M059J (cell line): ENCODE data around the gene PRCP. TPM values are rescaled to one million over a fixed set of nuclear protein-coding genes. Genes with fewer than 3 reads are reported as not detected.
"Not testable (repeated sequence)": the region's sequence is repeated elsewhere in the genome, so short reads cannot be mapped to it uniquely, and the experiment has no call there.

Source experiments
- DNase-seq: peaks from one replicate; pipeline ENCODE4 v3.0.0-alpha.2; 2012; ENCODE audit warnings: low read depth
- total RNA-seq: library from RNA; depleted of rRNA; stranded (reverse); fragments of >200 nt; shearing (Covaris generic); gene quantifications from 2 replicates; pipeline ENCODE4 v1.2.3, GENCODE V29; 2014; rRNA removed

PRCP gene
- 64.6 and 89.6 TPM in 2 replicates for total RNA-seq

- DNase-seq = peak; percentile 93
Observed at GRCh38 chr11:82900277-82901164, at the start of gene PRCP. TSS of gene PRCP (minus strand) at chr11:82900430. CDS start at chr11:82900402, 28 bp downstream.

GRCh38 chr11:82949352-82949751, 49.1 kb upstream of the PRCP start:
- DNase-seq = no peak

GRCh38 chr11:82945682-82946081, 45.5 kb upstream of the PRCP start:
- DNase-seq = no peak

GRCh38 chr11:82945041-82945440, 44.8 kb upstream of the PRCP start:
- not testable (repeated sequence) for DNase-seq

- DNase-seq = no peak
Observed at GRCh38 chr11:82944198-82944597, 44.0 kb upstream of the PRCP start.

GRCh38 chr11:82943430-82943829, 43.2 kb upstream of the PRCP start:
- DNase-seq = not testable (repeated sequence)

GRCh38 chr11:82942376-82942775, 42.1 kb upstream of the PRCP start:
- DNase-seq = no peak

- DNase-seq = no peak
Observed at GRCh38 chr11:82939456-82939855, 39.2 kb upstream of the PRCP start.

- DNase-seq = no peak
Observed at GRCh38 chr11:82937554-82937953, 37.3 kb upstream of the PRCP start.

GRCh38 chr11:82936261-82936660, 36.0 kb upstream of the PRCP start:
- DNase-seq = no peak

- DNase-seq = no peak
Observed at GRCh38 chr11:82932564-82932963, 32.3 kb upstream of the PRCP start.

- no peak for DNase-seq
Observed at GRCh38 chr11:82930734-82931133, 30.5 kb upstream of the PRCP start.

GRCh38 chr11:82930229-82930628, 30.0 kb upstream of the PRCP start:
- DNase-seq = no peak

- DNase-seq = no peak
Observed at GRCh38 chr11:82929121-82929520, 28.9 kb upstream of the PRCP start.

GRCh38 chr11:82927264-82927880, 27.1 kb upstream of the PRCP start:
- DNase-seq = peak; percentile 68

GRCh38 chr11:82924522-82925224, 24.4 kb upstream of the PRCP start:
- DNase-seq = no peak

- DNase-seq = peak; percentile 21
Observed at GRCh38 chr11:82922396-82923173, 22.4 kb upstream of the PRCP start.

- not testable (repeated sequence) for DNase-seq
Observed at GRCh38 chr11:82920227-82920626, 20.0 kb upstream of the PRCP start.

GRCh38 chr11:82919786-82920185, 19.6 kb upstream of the PRCP start:
- DNase-seq = not testable (repeated sequence)

GRCh38 chr11:82909015-82909640, 8.9 kb upstream of the PRCP start:
- DNase-seq = no peak

- DNase-seq = no peak
Observed at GRCh38 chr11:82908311-82908710, 8.1 kb upstream of the PRCP start.
